GM12878 (cell line): Measurements from ENCODE around the gene PKD1. TPM values are rescaled to one million over a fixed set of nuclear protein-coding genes. Genes with fewer than 3 reads are reported as not detected.

Experiments
- ATAC-seq: fragments of 200-7000 bp; cut with Tn5 transposase; 3 replicates; pipeline ENCODE4 v1.9.1; 2020; ENCODE audit warnings: mild to moderate bottlenecking, moderate library complexity
- BruUV-seq: library from RNA; stranded (reverse); fragments of 400-500 nt; replicated peaks from 2 replicates; lab custom pipeline; 2021; lab: Mats Ljungman, UMichigan
- CTCF ChIA-PET: fragments of 300-600 bp; sonication (Branson Sonifier 250); formaldehyde crosslinking; extraction: SDS; loops from one replicate; lab custom pipeline; 2021; ENCODE audit warnings: inconsistent platforms; lab: Yijun Ruan, JAX
- POLR2A ChIA-PET: fragments of 350-600 bp; formaldehyde crosslinking; extraction: SDS; loops from one replicate; lab custom pipeline; 2021; ENCODE audit warnings: inconsistent platforms; lab: Charles Lee
- RAD21 ChIA-PET: fragments of 300-600 bp; sonication (Branson Sonifier 250); formaldehyde crosslinking; loops from one replicate; lab custom pipeline; 2023; ENCODE audit warnings: antibody characterized with exemption; ENCODE audit not compliant: unreplicated experiment; lab: Charles Lee
- SMC1A ChIA-PET: fragments of 300-600 bp; sonication (Branson Sonifier 250); formaldehyde crosslinking; loops from one replicate; lab custom pipeline; 2023; ENCODE audit not compliant: unreplicated experiment, uncharacterized antibody; lab: Charles Lee
- DNase-seq: peaks from one replicate; pipeline ENCODE4 v3.0.0-alpha.2; 2011; ENCODE audit warnings: low read depth, low spot score
- FAIRE-seq: peaks from 3 replicates; lab custom pipeline; 2011; peaks lifted over from hg19 to GRCh38; lab: Jason Lieb, UNC
- H2AFZ ChIP-seq: 2 replicates; pipeline ENCODE4 v1.6.0; 2011; ENCODE audit warnings: low read depth, low read length, control low read depth; ENCODE audit not compliant: control insufficient read depth
- H3K27ac ChIP-seq: 2 replicates; pipeline ENCODE4 v1.5.1; 2011; ENCODE audit warnings: control low read depth; ENCODE audit not compliant: control insufficient read depth, insufficient read depth
- H3K27me3 ChIP-seq, 2 experiments: replicated peaks in 1 of 2; 2 replicates each; pipeline versions ENCODE4 v1.6.0 to v1.6.1; 2011; ENCODE audit warnings: low read length in 1 of 2; ENCODE audit not compliant: control insufficient read depth in 2 of 2, insufficient read depth in 2 of 2
- H3K36me3 ChIP-seq, 2 experiments: 2 replicates each; pipeline ENCODE4 v1.5.1; 2011; ENCODE audit warnings: low read length in 1 of 2; ENCODE audit not compliant: control insufficient read depth in 2 of 2, insufficient read depth in 2 of 2
- H3K4me1 ChIP-seq: 2 replicates; pipeline ENCODE4 v1.6.1; 2011; ENCODE audit warnings: mild to moderate bottlenecking, low read length, moderate library complexity, mixed read lengths; ENCODE audit not compliant: control insufficient read depth, insufficient read depth
- H3K4me2 ChIP-seq: 2 replicates; pipeline ENCODE4 v1.6.0; 2011; ENCODE audit warnings: control low read depth; ENCODE audit not compliant: control insufficient read depth, insufficient read depth
- H3K4me3 ChIP-seq: fragments of 200-600 bp; sonication (generic); 2 replicates; pipeline ENCODE4 v1.5.1; 2016
- H3K79me2 ChIP-seq: 2 replicates; pipeline ENCODE4 v1.6.0; 2011; ENCODE audit warnings: low read length; ENCODE audit not compliant: control insufficient read depth, insufficient read depth
- H3K9ac ChIP-seq: 2 replicates; pipeline ENCODE4 v1.8.0; 2011; ENCODE audit warnings: low read length, control low read depth, mixed read lengths; ENCODE audit not compliant: control insufficient read depth, insufficient read depth
- H3K9me3 ChIP-seq: replicated peaks from 3 replicates; pipeline ENCODE4 v1.5.1; 2011; ENCODE audit warnings: mild to moderate bottlenecking, low read length; ENCODE audit not compliant: control insufficient read depth, insufficient read depth
- H4K20me1 ChIP-seq: 2 replicates; pipeline ENCODE4 v1.6.0; 2011; ENCODE audit not compliant: control insufficient read depth, insufficient read depth
- BACH1 ChIP-seq: fragments of 450-650 bp; IDR thresholded peaks from 2 replicates; pipeline ENCODE4 v1.6.1; 2017; ENCODE audit warnings: mild to moderate bottlenecking, borderline replicate concordance
- CEBPB ChIP-seq, 2 experiments: fragments of 150-350 bp in 1 of 2; IDR thresholded peaks; 2 replicates each; pipeline ENCODE4 v1.6.1; 2012 to 2014; ENCODE audit warnings: low read depth in 2 of 2, low read length in 2 of 2, borderline replicate concordance in 1 of 2, inconsistent platforms in 1 of 2
- FOXM1 ChIP-seq: IDR thresholded peaks from 2 replicates; pipeline ENCODE4 v1.6.1; 2012; ENCODE audit warnings: low read depth, mild to moderate bottlenecking, inconsistent platforms, low read length, moderate library complexity
- GABPA ChIP-seq: IDR thresholded peaks from 2 replicates; pipeline ENCODE4 v1.6.1; 2014; ENCODE audit warnings: antibody characterized with exemption, low read depth, mild to moderate bottlenecking, inconsistent platforms
- IKZF1 ChIP-seq: fragments of 450-650 bp; conservative IDR thresholded peaks from 2 replicates; pipeline ENCODE4 v1.6.1; 2017; ENCODE audit warnings: antibody characterized with exemption, mild to moderate bottlenecking
- IRF3 ChIP-seq: fragments of 450-650 bp; IDR thresholded peaks from 2 replicates; pipeline ENCODE4 v1.6.1; 2014; ENCODE audit warnings: mild to moderate bottlenecking
- IRF5 ChIP-seq: fragments of 450-650 bp; IDR thresholded peaks from 2 replicates; pipeline ENCODE4 v1.6.1; 2017; ENCODE audit warnings: borderline replicate concordance
- NBN ChIP-seq: fragments of 450-650 bp; IDR thresholded peaks from 2 replicates; pipeline ENCODE4 v1.6.1; 2016
- NFIC ChIP-seq: IDR thresholded peaks from 2 replicates; pipeline ENCODE4 v1.6.1; 2012; ENCODE audit warnings: low read depth, mild to moderate bottlenecking, inconsistent platforms, low read length, moderate library complexity
- PAX8 ChIP-seq: fragments of 450-650 bp; IDR thresholded peaks from 2 replicates; pipeline ENCODE4 v1.6.1; 2017; ENCODE audit warnings: mild to moderate bottlenecking, moderate library complexity
- SRF ChIP-seq, 2 experiments: IDR thresholded peaks; 2 replicates each; pipeline ENCODE4 v1.6.1; 2011; ENCODE audit warnings: low read depth in 2 of 2, low read length in 2 of 2, mild to moderate bottlenecking in 1 of 2, moderate library complexity in 1 of 2
- STAT1 ChIP-seq: fragments of 450-650 bp; conservative IDR thresholded peaks from 2 replicates; pipeline ENCODE4 v1.6.1; 2014; ENCODE audit warnings: antibody characterized with exemption, mild to moderate bottlenecking
- STAT3 ChIP-seq: IDR thresholded peaks from 2 replicates; pipeline ENCODE4 v1.6.1; 2011; ENCODE audit warnings: low read depth, low read length, improper control_type of control experiment
- TAF1 ChIP-seq: IDR thresholded peaks from 2 replicates; pipeline ENCODE4 v1.6.1; 2011; ENCODE audit warnings: mild to moderate bottlenecking, low read depth, low read length, borderline replicate concordance
- ZBTB33 ChIP-seq: fragments of 450-650 bp; IDR thresholded peaks from 2 replicates; pipeline ENCODE4 v1.6.1; 2017; ENCODE audit warnings: mild to moderate bottlenecking
- ZNF592 ChIP-seq: fragments of 450-650 bp; IDR thresholded peaks from 2 replicates; pipeline ENCODE4 v1.6.1; 2017; ENCODE audit warnings: mild to moderate bottlenecking, moderate library complexity
- WGBS: methylation state at CpG from one replicate; pipeline ENCODE4 v1.1.6; 2016; ENCODE audit warnings: low lambda C conversion rate; ENCODE audit not compliant: insufficient replicate concordance, insufficient coverage; ENCODE audit errors: missing lambda C conversion rate; 5-methylcytosine and 5-hydroxymethylcytosine counted together
- in situ Hi-C: fragments of 300-500 bp; cut with MboI; formaldehyde crosslinking; loops from 9 replicates; pipeline ENCODE4 v1.14.3; 2018; ENCODE audit warnings: mixed read lengths
- intact Hi-C: fragments of 100-400 bp; cut with micrococcal nuclease; formaldehyde crosslinking; loops from one replicate; pipeline ENCODE4 v1.14.2; 2022; ENCODE audit not compliant: unreplicated experiment
- polyA plus RNA-seq, 11 experiments: library from polyadenylated mRNA; depleted of rRNA in 4 of 11; unstranded in 6 of 11; stranded (reverse) in 5 of 11; fragments of >200 nt; fragmentation: Nextera tagmentation in 4 of 11; fragmentation: Illumina TruSeq in 1 of 11; extraction: Ambion mirVana in 4 of 11; extraction: Trizol in 1 of 11; gene quantifications; 1 replicate in 1 of 11; 2 replicates in 10 of 11; pipeline versions ENCODE4 v1.2.1 to v1.2.3, GENCODE V29; 2011 to 2016; ENCODE audit warnings: inconsistent platforms in 2 of 11, missing spikeins in 2 of 11, low read depth in 1 of 11
- total RNA-seq, 4 experiments: library from RNA; depleted of rRNA in 3 of 4; stranded (reverse); fragments of >200 nt in 3 of 4; fragmentation: Illumina TruSeq in 1 of 4; extraction: Trizol in 1 of 4; gene quantifications; 2 replicates each; pipeline versions ENCODE4 v1.2.1 to v1.2.3, GENCODE V29; 2013 to 2021

PKD1 gene
- total and polyA plus RNA-seq, 10 of the 15 experiments (the other 5 are each of a cell fraction or from before 2014, with no cell fraction given) = 0.11 to 62.0 (median 6.1) TPM

GRCh38 chr16:2076072-2076865 lies 59.4 kb downstream of the PKD1 start:
- Histone ChIP-seq H3K79me2 (no peaks in the 10 kb centered on the region), H3K4me2 (no peak overlapping the region), H3K9ac (no peak overlapping the region), H3K27me3 (no peaks in the 10 kb centered on the region), H3K36me3 (peaks cover 0 to 7% of the 10 kb centered on the region in 2 experiments; a peak in 3 of 4 replicates), H3K9me3 (no peaks in the 10 kb centered on the region), H3K27ac (no peak overlapping the region), H4K20me1 (no peaks in the 10 kb centered on the region), H3K4me3 (no peak overlapping the region), H3K4me1 (no peaks in the 10 kb centered on the region), H2AFZ (no peak overlapping the region)
- CTCF ChIA-PET = no interaction called here
- WGBS = 90% methylated on average over 28 of the region's 28 CpGs
- RAD21 ChIA-PET = no interaction called here
- BruUV-seq = no TSS peak
- ATAC-seq = no peak
- FAIRE-seq = no peak
- no peak for DNase-seq
- intact Hi-C loops (no loop called here), in situ Hi-C loops (no loop called here)
- SMC1A ChIA-PET = no interaction called here
- POLR2A ChIA-PET = interaction anchor here (0.6 kb wide), 1 partner anchor 79 kb away, joined by 4 read pairs; the partner anchor contains the start of gene TRAF7
- TF ChIP-seq SRF (IDR thresholded peaks at IDR 0.05; ENCODE audit: low read depth in 2 of 2, low read length in 2 of 2) (no peak), GABPA (no peak), ZNF592 (no peak), IRF3 (no peak), ZBTB33 (no peak), IRF5 (no peak), IKZF1 (no peak), BACH1 (no peak), TAF1 (no peak), PAX8 (no peak), CEBPB (IDR thresholded peaks at IDR 0.05; ENCODE audit: borderline replicate concordance in 1 of 2, low read depth in 2 of 2, low read length in 2 of 2) (no peak), FOXM1 (no peak), NFIC (no peak), NBN (no peak), STAT1 (no peak), STAT3 (no peak)
